HL-60 (cell line): ENCODE data around the gene KPTN.

Experiments used
- SPI1 ChIP-seq: IDR thresholded peaks from 2 replicates; pipeline ENCODE4 v1.6.1; 2012; ENCODE audit warnings: low read depth, mild to moderate bottlenecking, borderline replicate concordance
- TF ChIP-seq, protein P1 (sequence below): IDR thresholded peaks from one replicate; pipeline ENCODE4 v1.5.1; 2011; ENCODE audit warnings: low read length, control low read depth, inconsistent platforms; ENCODE audit not compliant: insufficient read depth

DNA sequence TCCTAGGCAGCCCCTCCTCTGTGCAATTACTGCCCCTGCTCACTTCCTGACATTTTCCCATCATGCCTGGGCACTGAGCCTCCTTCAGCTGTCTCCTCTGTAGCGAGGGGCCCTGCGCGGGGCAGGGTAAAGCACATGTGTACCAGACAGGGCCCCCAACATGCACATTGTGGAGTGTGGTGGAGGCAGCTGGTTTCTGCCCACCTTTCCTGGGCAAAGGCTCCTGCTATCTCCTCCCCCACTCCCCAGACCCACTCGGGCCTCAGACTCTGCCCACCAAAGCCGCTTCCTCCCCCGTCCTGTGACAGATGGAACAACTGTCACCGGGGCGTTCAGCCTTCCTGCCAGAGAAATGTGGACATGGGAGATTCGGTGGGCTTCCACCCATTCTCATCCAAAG lies 2.9 kb upstream of the KPTN start:
- TF ChIP-seq, protein P1, sequence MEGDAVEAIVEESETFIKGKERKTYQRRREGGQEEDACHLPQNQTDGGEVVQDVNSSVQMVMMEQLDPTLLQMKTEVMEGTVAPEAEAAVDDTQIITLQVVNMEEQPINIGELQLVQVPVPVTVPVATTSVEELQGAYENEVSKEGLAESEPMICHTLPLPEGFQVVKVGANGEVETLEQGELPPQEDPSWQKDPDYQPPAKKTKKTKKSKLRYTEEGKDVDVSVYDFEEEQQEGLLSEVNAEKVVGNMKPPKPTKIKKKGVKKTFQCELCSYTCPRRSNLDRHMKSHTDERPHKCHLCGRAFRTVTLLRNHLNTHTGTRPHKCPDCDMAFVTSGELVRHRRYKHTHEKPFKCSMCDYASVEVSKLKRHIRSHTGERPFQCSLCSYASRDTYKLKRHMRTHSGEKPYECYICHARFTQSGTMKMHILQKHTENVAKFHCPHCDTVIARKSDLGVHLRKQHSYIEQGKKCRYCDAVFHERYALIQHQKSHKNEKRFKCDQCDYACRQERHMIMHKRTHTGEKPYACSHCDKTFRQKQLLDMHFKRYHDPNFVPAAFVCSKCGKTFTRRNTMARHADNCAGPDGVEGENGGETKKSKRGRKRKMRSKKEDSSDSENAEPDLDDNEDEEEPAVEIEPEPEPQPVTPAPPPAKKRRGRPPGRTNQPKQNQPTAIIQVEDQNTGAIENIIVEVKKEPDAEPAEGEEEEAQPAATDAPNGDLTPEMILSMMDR: no peak
- TF ChIP-seq SPI1: no peak
